GM19035 (cell line): ENCODE measurements around the gene PSMD2.
"Not testable (repeated sequence)": the region's sequence is repeated elsewhere in the genome, so short reads cannot be mapped to it uniquely, and the experiment has no call there.

ENCODE experiments used
- ATAC-seq: cut with Tn5 transposase; IDR thresholded peaks from one replicate; pipeline ENCODE4 v1.9.1; 2021; ENCODE audit not compliant: unreplicated experiment

The PSMD2 gene

GRCh38 chr3:184337981-184338380 is 38.9 kb downstream of the PSMD2 start:
- no peak for ATAC-seq

- ATAC-seq, result no peak
These were observed 39.5 kb downstream of the PSMD2 start for GRCh38 chr3:184338511-184338945.

GRCh38 chr3:184339001-184339400 is 40.0 kb downstream of the PSMD2 start:
- ATAC-seq, result no peak

GRCh38 chr3:184339451-184340135 is 40.6 kb downstream of the PSMD2 start:
- not testable (repeated sequence) for ATAC-seq

- ATAC-seq, result no peak
These were observed 42.9 kb downstream of the PSMD2 start for GRCh38 chr3:184341925-184342324.

- ATAC-seq, result no peak
These were observed 44.3 kb downstream of the PSMD2 start for GRCh38 chr3:184343200-184343876.

GRCh38 chr3:184344579-184345316 is 45.7 kb downstream of the PSMD2 start:
- no peak for ATAC-seq

- no peak for ATAC-seq
These were observed 46.5 kb downstream of the PSMD2 start for GRCh38 chr3:184345317-184346144.

GRCh38 chr3:184346480-184347190 is 47.6 kb downstream of the PSMD2 start:
- ATAC-seq, result no peak

- no peak for ATAC-seq
These were observed 48.4 kb downstream of the PSMD2 start for GRCh38 chr3:184347321-184348056.

- ATAC-seq, result no peak
These were observed 49.0 kb downstream of the PSMD2 start for GRCh38 chr3:184348057-184348382.

- no peak for ATAC-seq
These were observed 50.8 kb downstream of the PSMD2 start for GRCh38 chr3:184349563-184350470.

GRCh38 chr3:184350618-184351017 is 51.6 kb downstream of the PSMD2 start:
- no peak for ATAC-seq

GRCh38 chr3:184351511-184352148 is 52.6 kb downstream of the PSMD2 start:
- no peak for ATAC-seq

GRCh38 chr3:184352149-184352785 is 53.2 kb downstream of the PSMD2 start:
- no peak for ATAC-seq

- ATAC-seq, result no peak
These were observed 54.0 kb downstream of the PSMD2 start for GRCh38 chr3:184352897-184353545.

GRCh38 chr3:184353546-184353941 is 54.5 kb downstream of the PSMD2 start:
- no peak for ATAC-seq
